Aorta (tissue), 5 donors: ENCODE data around the gene DSG3. TPM values are rescaled to one million over a fixed set of nuclear protein-coding genes. Genes with fewer than 3 reads are reported as not detected.
A peak's percentile ranks its signal among the peaks of the same experiment; 100 is the strongest.

ENCODE experiments used
- ATAC-seq: fragments of 200-7000 bp; cut with Tn5 transposase; one replicate; pipeline ENCODE4 v1.9.1; 2022; ENCODE audit warnings: moderate library complexity; ENCODE audit not compliant: low FRiP score
- DNase-seq, 2 donors: peaks; one replicate each; pipeline ENCODE4 v3.0.0-alpha.2; 2020
- H3K27ac ChIP-seq, 2 donors: one replicate each; pipeline ENCODE4 v1.5.1; 2013; ENCODE audit warnings: low read length in 2 of 2, mild to moderate bottlenecking in 2 of 2, moderate library complexity in 2 of 2, control low read depth in 1 of 2, inconsistent platforms in 1 of 2, low read depth in 1 of 2
- H3K27me3 ChIP-seq, 2 donors: one replicate each; pipeline ENCODE4 v1.6.1; 2013; ENCODE audit warnings: control low read depth in 1 of 2, low read length in 1 of 2, mild to moderate bottlenecking in 1 of 2, moderate library complexity in 1 of 2; ENCODE audit not compliant: insufficient read depth in 2 of 2, control insufficient read depth in 1 of 2
- H3K36me3 ChIP-seq, 2 donors: one replicate each; pipeline ENCODE4 v1.6.1; 2013; ENCODE audit warnings: control low read depth in 1 of 2, low read length in 1 of 2, mild to moderate bottlenecking in 1 of 2; ENCODE audit not compliant: insufficient read depth in 2 of 2, control insufficient read depth in 1 of 2
- H3K4me1 ChIP-seq, 2 donors: one replicate each; pipeline ENCODE4 v1.6.1; 2013; ENCODE audit warnings: low read length in 2 of 2, control low read depth in 1 of 2, mild to moderate bottlenecking in 1 of 2, moderate library complexity in 1 of 2; ENCODE audit not compliant: insufficient read depth in 2 of 2, control insufficient read depth in 1 of 2
- H3K4me3 ChIP-seq, 2 donors: one replicate each; pipeline ENCODE4 v1.5.1; 2013; ENCODE audit warnings: low read length in 2 of 2, control low read depth in 1 of 2, mild to moderate bottlenecking in 1 of 2
- H3K9me3 ChIP-seq: one replicate; pipeline ENCODE4 v1.6.1; 2013; ENCODE audit warnings: mild to moderate bottlenecking, low read length; ENCODE audit not compliant: control insufficient read depth
- WGBS, 2 donors: extraction: QIAGEN DNeasy Blood & Tissue Kit; methylation state at CpG; one replicate each; pipeline ENCODE4 v1.1.7; 2013; 5-methylcytosine and 5-hydroxymethylcytosine counted together
- intact Hi-C, 2 donors: fragments of 100-400 bp; cut with DNase I; formaldehyde crosslinking; loops; one replicate each; pipeline versions ENCODE4 v1.14.2 to v1.15.0; 2022
- polyA plus RNA-seq, 2 donors: library from polyadenylated mRNA; stranded (reverse); fragments of 200-250 nt; gene quantifications; one replicate each; pipeline ENCODE4 v1.2.3, GENCODE V29; 2013
- total RNA-seq, 2 donors: library from RNA; stranded (reverse); fragmentation: NEBNext Ultra II Directional; extraction: Animal tissue kit (Norgen Biotek cat#: 25700); gene quantifications; one replicate each; pipeline ENCODE4 v1.2.1, GENCODE V29; 2021
- donor health status: healthy with polysubstance abuse.
- donor health status: Bipolar disorder and iron deficiency.
- donor health status: DM: no; HTN: no; CAD: no.
- donor health status: DM: no; HTN: no; CAD: no.
- donor health status: DM: yes; HTN: yes; CAD: no.

The DSG3 gene
- total and polyA plus RNA-seq, 4 donors, result 0.08 to 0.50 TPM; not detected in 2

DNA sequence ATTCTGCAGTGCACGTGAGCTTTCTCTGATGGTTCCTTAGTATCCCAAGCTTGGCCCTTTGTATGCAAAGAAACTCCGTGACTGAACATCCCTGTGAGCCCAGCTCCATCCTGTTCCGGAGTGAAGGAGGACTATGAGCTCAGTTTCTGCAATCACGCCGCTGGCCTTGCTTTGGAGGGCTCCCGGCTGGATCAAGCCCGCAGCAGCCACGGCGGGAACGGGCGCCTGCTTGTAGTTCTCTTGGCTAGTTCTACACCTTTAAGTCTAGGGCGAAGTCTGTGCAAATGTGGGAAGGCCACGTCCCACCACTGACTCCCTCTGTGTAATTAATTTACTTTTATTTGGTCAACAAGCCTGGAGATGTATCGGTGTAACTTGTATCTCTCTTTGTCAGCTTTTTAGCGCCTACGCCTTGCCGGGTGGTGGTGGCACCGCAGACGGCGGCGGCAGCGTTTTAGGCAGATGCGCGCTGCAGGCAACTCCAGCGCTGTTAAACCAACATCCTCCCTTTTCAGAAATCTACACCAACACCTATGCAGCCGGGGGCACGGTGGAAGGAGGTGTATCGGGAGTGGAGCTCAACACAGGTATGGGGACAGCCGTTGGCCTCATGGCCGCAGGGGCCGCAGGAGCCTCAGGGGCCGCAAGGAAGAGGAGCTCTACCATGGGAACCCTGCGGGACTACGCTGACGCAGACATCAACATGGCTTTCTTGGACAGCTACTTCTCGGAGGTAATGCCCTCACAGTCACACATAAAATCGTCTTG, 36.6 kb upstream of the DSG3 start:
- ATAC-seq (no peak), DNase-seq (peak in 1 of 2 donors; percentile 66)
- Histone ChIP-seq H3K9me3 (peaks cover 5% of the 10 kb centered on the region), H3K36me3 (no peaks in the 10 kb centered on the region), H3K27ac (no peak overlapping the region), H3K4me1 (no peaks in the 10 kb centered on the region), H3K27me3 (no peaks in the 10 kb centered on the region), H3K4me3 (no peak overlapping the region)
- 55 to 56% methylated on average over 37 of the region's 37 CpGs for WGBS, 2 donors
- intact Hi-C loops, result no loop called here

DNA sequence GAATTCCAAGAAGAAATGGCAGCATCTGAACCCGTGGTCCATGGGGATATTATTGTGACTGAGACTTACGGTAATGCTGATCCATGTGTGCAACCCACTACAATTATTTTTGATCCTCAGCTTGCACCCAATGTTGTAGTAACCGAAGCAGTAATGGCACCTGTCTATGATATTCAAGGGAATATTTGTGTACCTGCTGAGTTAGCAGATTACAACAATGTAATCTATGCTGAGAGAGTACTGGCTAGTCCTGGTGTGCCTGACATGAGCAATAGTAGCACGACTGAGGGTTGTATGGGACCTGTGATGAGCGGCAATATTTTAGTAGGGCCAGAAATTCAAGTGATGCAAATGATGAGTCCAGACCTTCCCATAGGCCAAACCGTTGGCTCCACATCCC, 34.4 kb upstream of the DSG3 start:
- no peak for ATAC-seq
- 94 to 95% methylated on average over 6 of the region's 6 CpGs for WGBS, 2 donors
- intact Hi-C loops, result no loop called here
- H3K36me3 ChIP-seq, result no peaks in the 10 kb centered on the region
- H3K27me3 ChIP-seq, result no peaks in the 10 kb centered on the region
- H3K27ac ChIP-seq, result no peak overlapping the region
- no peak for DNase-seq
- H3K4me1 ChIP-seq, result no peaks in the 10 kb centered on the region
- H3K4me3 ChIP-seq, result no peak overlapping the region
- peaks cover 3% of the 10 kb centered on the region for H3K9me3 ChIP-seq

DNA sequence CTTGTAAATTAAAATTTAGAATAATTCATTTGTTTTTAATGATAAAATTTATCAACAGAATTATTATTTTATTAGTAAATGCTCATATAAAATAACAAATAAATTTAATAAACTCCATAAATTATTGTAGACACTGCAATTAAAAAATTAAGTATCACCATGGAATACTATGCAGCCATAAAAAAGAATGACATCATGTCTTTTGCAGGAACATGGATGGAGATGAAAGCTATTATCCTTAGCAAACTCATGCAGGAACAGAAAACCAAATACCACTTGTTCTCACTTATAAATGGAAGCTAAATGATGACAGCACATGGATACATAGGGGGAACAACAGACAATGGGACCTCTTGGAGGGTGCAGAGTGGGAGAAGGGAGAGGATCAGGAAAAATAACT, 29.7 kb upstream of the DSG3 start:
- Histone ChIP-seq H3K36me3 (no peaks in the 10 kb centered on the region), H3K9me3 (peaks cover 1% of the 10 kb centered on the region), H3K4me1 (no peaks in the 10 kb centered on the region), H3K4me3 (no peak overlapping the region), H3K27me3 (no peaks in the 10 kb centered on the region), H3K27ac (no peak overlapping the region)
- DNase-seq (no peak), ATAC-seq (no peak)
- intact Hi-C loops, result no loop called here

GRCh38 chr18:31419457-31419932, 28.0 kb upstream of the DSG3 start:
- WGBS, 2 donors, result 85 to 91% methylated on average over 7 of the region's 7 CpGs
- intact Hi-C loops, result no loop called here
- Histone ChIP-seq H3K27me3 (no peaks in the 10 kb centered on the region), H3K36me3 (no peaks in the 10 kb centered on the region), H3K4me3 (no peak overlapping the region), H3K4me1 (no peaks in the 10 kb centered on the region), H3K9me3 (peaks cover 2% of the 10 kb centered on the region), H3K27ac (no peak overlapping the region)
- ATAC-seq, result no peak
- no peak for DNase-seq

- peaks cover 2% of the 10 kb centered on the region for H3K9me3 ChIP-seq
- no peak overlapping the region for H3K4me3 ChIP-seq
- H3K4me1 ChIP-seq, result no peaks in the 10 kb centered on the region
- H3K27me3 ChIP-seq, result no peaks in the 10 kb centered on the region
- WGBS, 2 donors, result 91 to 92% methylated on average over 6 of the region's 6 CpGs
- ATAC-seq, result no peak
- DNase-seq, result no peak
- intact Hi-C loops, result no loop called here
- H3K36me3 ChIP-seq, result no peaks in the 10 kb centered on the region
- no peak overlapping the region for H3K27ac ChIP-seq
Measured at GRCh38 chr18:31420032-31420431, 27.5 kb upstream of the DSG3 start.

DNA sequence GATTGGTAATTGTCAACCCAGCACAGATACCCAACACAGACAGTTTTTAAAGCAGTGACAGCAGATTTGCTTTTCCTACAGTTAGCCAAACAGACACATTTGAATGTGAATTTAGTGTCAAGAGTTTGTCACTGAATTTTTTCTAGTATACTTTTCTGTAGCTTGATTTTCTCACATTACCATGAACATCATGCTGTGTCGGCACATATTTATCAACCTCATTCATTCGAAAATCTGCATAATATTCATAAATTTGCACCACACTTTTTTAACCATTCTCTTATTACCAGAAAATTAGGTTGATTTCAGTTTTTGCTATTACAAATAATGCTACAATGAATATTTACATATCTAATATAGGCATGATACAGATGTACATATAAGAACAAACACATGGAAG, 27.0 kb upstream of the DSG3 start:
- Histone ChIP-seq H3K36me3 (no peaks in the 10 kb centered on the region), H3K4me1 (no peaks in the 10 kb centered on the region), H3K27me3 (no peaks in the 10 kb centered on the region), H3K4me3 (no peak overlapping the region), H3K9me3 (peaks cover 2% of the 10 kb centered on the region), H3K27ac (no peak overlapping the region)
- WGBS, 2 donors, result 87% methylated on average over 2 of the region's 2 CpGs
- ATAC-seq, result no peak
- intact Hi-C loops, result no loop called here
- no peak for DNase-seq

DNA sequence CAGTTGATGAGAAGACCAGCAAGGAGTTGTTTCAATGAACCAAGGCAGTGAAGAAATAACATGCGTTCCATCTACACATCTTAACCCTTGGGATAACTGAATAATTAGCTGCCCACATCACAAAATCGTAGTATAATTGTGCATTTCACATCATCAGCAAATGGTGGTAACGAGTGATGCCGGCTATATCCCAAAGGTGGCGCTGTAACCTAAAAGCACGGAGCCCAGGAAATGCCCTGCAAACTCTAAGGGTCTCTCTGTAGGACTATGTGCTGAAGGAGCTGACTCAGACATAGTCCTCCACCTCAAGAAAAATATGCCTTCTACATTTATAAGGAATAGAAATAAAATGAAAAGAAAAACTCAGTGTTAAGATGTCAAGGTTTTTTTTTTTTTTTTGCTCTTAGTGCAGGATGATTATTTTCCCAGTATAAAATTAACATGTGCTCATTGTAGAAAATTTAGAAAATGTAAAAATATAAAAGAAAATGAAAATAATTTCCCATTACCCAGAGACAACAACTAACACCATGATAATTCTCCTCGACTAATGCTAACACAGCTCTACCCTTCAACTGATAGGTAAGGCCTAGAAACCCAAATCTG, 23.1 kb upstream of the DSG3 start:
- Histone ChIP-seq H3K36me3 (no peaks in the 10 kb centered on the region), H3K27me3 (no peaks in the 10 kb centered on the region), H3K4me3 (no peak overlapping the region), H3K27ac (no peak overlapping the region), H3K4me1 (no peaks in the 10 kb centered on the region), H3K9me3 (peaks cover 2% of the 10 kb centered on the region)
- ATAC-seq, result no peak
- DNase-seq, result no peak
- intact Hi-C loops, result no loop called here
- WGBS, 2 donors, result 31 to 32% methylated on average over 7 of the region's 7 CpGs

GRCh38 chr18:31426021-31426420, 21.5 kb upstream of the DSG3 start:
- H3K27me3 ChIP-seq, result no peaks in the 10 kb centered on the region
- H3K27ac ChIP-seq, result no peak overlapping the region
- DNase-seq (no peak), ATAC-seq (no peak)
- H3K4me1 ChIP-seq, result no peaks in the 10 kb centered on the region
- WGBS, 2 donors, result 81 to 85% methylated on average over 2 of the region's 2 CpGs
- no peaks in the 10 kb centered on the region for H3K36me3 ChIP-seq
- H3K4me3 ChIP-seq, result no peak overlapping the region
- intact Hi-C loops, result no loop called here
- H3K9me3 ChIP-seq, result peaks cover 2% of the 10 kb centered on the region

GRCh38 chr18:31426871-31427406, 20.6 kb upstream of the DSG3 start:
- no peak for ATAC-seq
- no peak for DNase-seq
- 60 to 61% methylated on average over 5 of the region's 5 CpGs for WGBS, 2 donors
- no peak overlapping the region for H3K27ac ChIP-seq
- no peak overlapping the region for H3K4me3 ChIP-seq
- no peaks in the 10 kb centered on the region for H3K36me3 ChIP-seq
- no peaks in the 10 kb centered on the region for H3K4me1 ChIP-seq
- intact Hi-C loops, result no loop called here
- peaks cover 2% of the 10 kb centered on the region for H3K9me3 ChIP-seq
- H3K27me3 ChIP-seq, result no peaks in the 10 kb centered on the region
